Loucy (cell line): Measurements from ENCODE around the gene NBAS.

Experiments used
- CTCF ChIP-seq: fragments of 200-600 bp; sonication (generic); conservative IDR thresholded peaks from 2 replicates; pipeline ENCODE4 v1.5.1; 2014; ENCODE audit warnings: mild to moderate bottlenecking, antibody characterized with exemption, low read length
- EZH2phosphoT487 ChIP-seq: fragments of 200-600 bp; IDR thresholded peaks from 2 replicates; pipeline ENCODE4 v1.6.1; 2018; ENCODE audit warnings: antibody characterized with exemption, mild to moderate bottlenecking, moderate library complexity, borderline replicate concordance

DNA sequence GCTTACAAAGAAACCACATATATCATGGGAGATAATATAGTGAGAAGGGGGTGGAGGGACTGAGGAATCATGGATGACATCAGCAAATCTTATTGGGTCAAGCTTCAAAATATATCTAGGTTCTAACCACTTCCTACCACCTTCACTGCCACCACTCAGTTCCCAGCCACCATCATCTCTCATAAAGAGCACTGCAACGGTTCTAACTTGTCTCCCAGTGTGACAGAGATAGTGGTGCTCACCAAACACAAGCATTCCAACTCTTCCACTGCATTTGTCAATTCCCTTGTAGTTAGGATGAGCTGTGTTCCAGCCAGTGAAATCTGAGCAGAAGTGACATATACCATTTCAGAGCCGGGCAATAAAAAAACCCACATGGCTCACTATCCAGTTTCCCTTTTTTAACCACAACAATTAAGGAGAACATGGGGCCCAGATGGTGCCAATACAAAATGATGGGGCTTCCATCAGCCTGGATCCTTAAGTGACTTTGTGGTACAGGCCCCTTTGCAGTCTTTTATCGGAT lies 318.1 kb downstream of the NBAS start:
- TF ChIP-seq CTCF = no peak
- TF ChIP-seq EZH2phosphoT487 = no peak
